ENCODE data around the gene NRG2.

The NRG2 gene

GRCh38 chr5:139903450-139903794 is 139.7 kb downstream of the NRG2 start:
- no peak for DNase-seq (ENCODE audit: low spot score)

GRCh38 chr5:139901986-139902385 is 141.1 kb downstream of the NRG2 start:
- DNase-seq (ENCODE audit: low spot score) = no peak

DNA sequence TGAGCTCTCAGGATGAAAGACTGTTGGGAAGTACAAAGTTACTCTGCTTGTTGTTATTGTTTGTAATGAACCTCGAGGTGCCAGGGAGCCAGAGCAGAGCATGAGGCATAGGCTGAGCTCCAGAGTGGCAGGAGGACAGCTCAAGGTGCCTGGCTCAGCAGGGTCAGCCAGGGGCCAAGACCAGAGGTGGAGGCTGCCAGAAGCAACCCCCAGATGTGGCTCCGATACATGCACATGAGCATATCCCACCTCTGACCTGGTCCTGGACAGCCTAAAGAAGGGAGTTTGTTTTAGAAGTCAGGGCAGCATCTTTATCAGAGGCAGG is 141.9 kb downstream of the NRG2 start:
- DNase-seq (ENCODE audit: low spot score) = no peak

GRCh38 chr5:139900546-139901250 is 142.4 kb downstream of the NRG2 start:
- no peak for DNase-seq (ENCODE audit: low spot score)

GRCh38 chr5:139898981-139899380 is 144.1 kb downstream of the NRG2 start:
- no peak for DNase-seq (ENCODE audit: low spot score)

DNA sequence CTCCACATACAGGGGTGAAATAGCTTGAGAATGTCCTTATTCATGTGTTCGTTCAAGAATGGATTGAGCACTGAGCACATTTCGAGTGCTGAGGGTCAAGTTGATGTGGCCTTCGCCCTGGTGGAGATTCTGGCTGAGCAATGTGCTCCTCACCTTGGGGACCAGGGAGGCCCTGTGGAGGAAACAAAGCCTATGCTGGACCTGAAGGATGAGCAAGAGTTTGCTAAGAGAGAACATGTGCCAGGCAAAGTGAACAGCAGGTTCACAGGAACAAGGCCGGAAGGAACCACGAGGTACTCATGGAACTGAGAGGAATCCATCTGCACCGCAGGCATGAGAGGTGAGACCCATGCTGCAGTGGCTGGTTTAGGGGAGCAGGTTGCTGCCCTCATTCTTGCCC is 145.1 kb downstream of the NRG2 start:
- no peak for DNase-seq (ENCODE audit: low spot score)

- no peak for DNase-seq (ENCODE audit: low spot score)
Measured at GRCh38 chr5:139897342-139897741, 145.8 kb downstream of the NRG2 start.

DNA sequence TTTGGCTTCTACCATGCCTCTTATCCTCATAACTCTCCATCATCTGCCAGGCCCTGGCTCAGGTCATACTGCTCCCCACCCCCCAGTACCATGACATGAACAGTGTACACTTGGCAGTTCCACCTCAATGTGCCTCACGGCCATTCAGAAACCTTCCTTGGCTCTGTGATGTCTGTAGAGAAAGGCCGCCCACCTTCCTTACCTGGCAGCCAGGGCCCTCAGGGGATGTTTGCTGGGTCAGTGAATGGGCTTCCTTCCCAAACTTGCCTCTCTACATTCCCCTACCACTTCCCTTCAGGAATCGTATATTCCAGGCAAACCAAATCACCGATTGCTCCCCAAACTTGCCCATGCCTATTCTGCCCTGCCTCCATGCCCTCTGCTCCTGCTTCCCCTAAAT is 146.4 kb downstream of the NRG2 start:
- no peak for DNase-seq (ENCODE audit: low spot score)

DNA sequence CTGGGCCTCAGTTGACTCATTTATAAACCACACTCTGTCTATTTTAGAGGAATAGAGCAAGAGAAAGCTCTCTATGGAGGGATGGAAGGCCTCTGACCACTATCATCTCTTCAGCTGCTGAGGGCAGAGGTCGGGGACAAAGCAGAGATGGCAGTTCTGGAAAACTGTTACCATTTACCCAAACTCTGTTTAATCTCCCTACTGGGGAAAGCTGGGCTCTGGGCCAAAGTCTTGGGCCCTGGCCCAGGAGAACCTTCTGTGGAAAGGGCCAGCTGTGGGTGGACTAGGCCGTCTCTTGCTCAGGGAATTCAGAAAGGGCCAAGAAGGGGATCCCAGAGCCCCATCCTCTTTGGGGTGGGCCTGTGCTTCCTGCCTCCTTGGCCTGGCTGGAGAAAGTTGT is 147.5 kb downstream of the NRG2 start:
- DNase-seq (ENCODE audit: low spot score) = no peak

- DNase-seq (ENCODE audit: low spot score) = no peak
Measured at GRCh38 chr5:139895046-139895445, 148.1 kb downstream of the NRG2 start.

DNA sequence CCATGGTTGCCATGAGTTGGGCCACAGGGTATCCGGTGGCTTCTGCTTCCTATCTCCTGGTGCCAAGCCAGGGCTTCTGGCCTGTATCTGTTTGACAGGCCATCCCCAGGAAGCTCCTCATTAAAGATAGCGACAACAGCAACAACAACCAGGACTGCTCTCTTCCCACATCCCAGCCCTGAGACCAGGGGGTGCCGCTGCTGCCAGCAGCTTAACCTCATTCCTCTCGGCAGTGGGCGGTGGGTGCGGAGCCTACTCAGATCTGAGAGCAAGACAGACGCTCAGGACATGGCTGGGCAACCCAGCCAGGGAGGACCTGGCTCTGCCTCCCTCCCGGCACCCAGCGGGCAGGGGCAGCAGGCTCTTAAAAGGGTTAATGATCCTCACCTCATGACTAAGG is 149.2 kb downstream of the NRG2 start:
- no peak for DNase-seq (ENCODE audit: low spot score)

GRCh38 chr5:139889410-139889809 is 153.7 kb downstream of the NRG2 start:
- no peak for DNase-seq (ENCODE audit: low spot score)

GRCh38 chr5:139888370-139888769 is 154.7 kb downstream of the NRG2 start:
- no peak for DNase-seq (ENCODE audit: low spot score)

DNA sequence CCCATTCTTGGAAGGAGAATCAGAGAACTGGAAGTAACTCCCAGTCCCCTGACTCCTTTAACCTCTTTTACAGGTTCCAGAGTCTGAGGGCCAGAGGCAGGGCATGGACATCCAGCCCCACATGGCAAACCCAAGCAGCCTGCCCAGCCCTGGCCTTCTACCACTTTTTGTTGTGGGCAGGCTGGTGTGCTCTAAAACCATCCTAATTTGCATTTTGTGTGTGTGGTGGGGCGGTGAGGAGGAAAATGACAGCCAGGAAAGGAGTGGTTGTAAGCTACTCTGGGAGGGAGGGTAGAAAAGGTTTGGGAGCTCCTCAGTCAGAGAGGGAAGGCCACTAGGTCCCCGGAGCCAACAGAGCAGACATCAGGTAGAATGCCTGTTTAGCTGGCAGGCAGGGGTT is 156.9 kb downstream of the NRG2 start:
- DNase-seq (ENCODE audit: low spot score) = no peak

DNA sequence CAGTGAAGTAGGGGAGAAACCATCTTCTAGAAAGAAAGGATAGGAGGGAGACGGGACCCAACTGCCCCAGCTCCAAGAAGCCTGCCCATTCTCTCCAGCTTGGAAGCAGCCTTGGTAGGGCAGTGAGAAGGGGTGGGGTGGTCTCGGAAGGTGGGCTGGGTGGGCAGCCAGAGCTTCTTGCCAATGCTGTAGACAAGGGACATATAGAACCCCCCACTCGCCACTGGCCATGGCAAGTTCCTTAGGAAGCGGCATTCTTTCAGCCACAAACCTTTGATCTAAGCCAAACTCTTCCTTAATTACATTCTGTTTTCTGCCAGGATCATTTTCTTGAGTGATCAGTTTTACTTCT is 157.3 kb downstream of the NRG2 start:
- DNase-seq (ENCODE audit: low spot score) = no peak

DNA sequence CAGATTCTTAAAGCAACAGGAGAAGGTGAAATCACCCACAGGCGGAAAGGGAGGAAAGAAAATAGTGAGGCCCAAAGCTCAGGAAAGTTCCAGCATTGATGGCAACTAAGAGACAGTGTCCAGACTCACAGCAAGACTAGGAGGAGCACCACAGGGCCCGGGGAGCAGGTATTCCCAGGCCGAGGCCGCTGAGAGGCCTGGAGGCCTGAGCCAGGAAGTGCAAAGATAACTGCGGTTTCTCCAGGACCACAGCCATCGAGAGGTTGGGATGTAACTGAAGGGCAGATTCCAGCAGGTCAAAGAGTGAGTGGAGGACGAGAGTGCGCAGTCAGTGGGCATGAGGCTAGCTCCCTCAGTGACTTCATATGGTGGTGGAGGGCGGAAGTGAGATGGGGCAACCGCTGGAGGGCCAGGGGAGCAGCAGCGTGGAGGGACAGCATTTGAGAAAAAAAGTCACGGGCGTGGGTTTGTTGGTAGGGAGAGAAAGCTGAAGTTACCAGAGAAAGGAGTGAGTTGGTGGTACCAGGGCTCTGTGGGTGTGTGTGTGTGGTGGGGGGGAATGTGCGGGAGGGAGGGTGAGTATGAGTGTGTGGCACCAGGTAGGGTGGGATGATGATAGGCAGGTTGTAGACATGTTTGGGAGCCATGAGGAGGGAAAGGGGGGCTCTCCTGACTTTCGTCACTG is 157.8 kb downstream of the NRG2 start:
- DNase-seq (ENCODE audit: low spot score) = no peak

DNA sequence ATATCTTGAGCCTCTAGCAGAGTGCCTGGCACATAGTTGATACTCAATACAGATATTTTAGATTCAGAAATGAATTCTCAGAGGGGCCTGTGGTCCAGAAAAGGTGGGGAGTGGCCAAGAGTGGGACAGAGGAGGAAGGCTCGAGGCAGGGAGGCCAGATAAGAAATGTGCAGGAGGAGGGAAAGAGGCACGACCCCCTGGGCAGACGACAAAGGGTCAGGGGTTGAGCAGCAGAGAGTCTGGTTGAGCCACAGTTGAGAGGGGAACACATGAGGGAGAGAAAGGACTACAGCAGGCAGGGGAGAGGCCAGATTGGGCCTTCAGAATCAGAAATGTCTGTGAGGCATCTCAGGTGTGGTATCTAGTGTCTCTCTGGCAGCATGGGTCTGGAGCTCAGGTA is 158.4 kb downstream of the NRG2 start:
- DNase-seq (ENCODE audit: low spot score) = no peak

DNA sequence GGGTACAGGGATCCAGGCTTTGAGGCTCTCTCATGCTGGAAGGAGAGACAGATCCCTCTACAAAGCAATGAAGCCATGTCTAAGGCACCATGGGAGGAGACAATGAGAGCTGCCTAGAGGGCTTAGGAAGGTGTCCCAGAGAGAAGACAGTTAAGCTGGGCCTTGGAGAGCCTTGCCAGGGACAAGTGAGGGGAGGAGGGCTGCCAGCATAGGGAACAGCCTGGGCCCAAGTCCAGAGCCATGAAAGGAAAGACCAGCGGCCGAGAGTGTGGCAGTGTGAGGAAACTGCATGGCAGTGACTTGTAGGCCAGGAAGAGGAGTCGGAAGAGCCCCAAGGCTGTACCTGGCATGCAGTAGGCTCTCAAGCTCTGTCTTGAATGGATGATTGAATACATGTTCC is 159.0 kb downstream of the NRG2 start:
- no peak for DNase-seq (ENCODE audit: low spot score)

DNA sequence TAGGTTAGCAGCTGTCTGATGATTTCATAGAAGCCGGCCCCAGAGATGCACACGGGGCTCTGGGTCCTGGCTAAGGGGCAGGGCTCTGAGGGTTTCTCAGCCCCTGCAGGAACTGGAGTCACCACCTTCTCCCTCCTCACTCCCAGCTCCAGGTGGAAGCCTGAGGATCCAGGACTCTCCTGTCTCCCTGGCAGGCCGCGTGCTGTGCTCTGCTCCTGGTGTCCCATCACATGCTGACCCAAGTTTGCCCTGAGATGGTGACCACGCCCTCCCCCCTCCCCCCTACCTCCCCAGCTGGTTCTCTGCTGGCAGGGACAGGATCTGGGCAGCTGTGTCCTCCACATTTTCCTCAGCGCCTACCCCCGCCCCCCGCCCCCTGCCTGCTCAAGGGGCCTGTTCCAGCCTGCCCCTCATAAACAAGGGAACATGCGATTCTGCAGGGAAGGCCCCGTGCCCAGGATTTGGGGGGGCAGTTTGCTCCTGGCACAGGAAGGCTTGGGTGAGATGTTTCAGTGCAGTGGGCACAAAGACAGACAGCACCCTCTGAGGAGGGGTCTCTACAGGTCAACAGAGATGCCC is 160.0 kb downstream of the NRG2 start:
- no peak for DNase-seq (ENCODE audit: low spot score)

DNA sequence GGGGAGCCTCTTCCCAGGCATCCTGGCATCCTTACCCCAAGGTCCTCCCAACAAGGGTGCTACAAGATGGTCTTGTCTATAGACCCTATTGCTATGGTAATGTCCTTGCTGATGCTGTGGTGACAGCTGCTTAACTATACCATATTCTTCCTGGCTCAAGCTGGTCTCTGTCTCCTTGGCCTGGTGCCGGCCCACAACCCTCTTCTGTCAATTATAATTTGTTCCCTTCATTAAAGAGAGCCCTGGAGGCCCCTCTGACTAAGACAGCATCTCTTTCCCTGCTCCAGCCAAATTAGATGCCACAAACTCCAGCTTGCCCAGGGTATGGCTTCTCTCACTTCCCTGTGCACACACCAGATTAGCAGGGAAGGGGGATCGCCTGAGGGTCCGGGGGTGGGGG is 160.8 kb downstream of the NRG2 start:
- DNase-seq (ENCODE audit: low spot score) = no peak

- DNase-seq (ENCODE audit: low spot score) = no peak
Measured at GRCh38 chr5:139881143-139881733, 161.9 kb downstream of the NRG2 start.

DNA sequence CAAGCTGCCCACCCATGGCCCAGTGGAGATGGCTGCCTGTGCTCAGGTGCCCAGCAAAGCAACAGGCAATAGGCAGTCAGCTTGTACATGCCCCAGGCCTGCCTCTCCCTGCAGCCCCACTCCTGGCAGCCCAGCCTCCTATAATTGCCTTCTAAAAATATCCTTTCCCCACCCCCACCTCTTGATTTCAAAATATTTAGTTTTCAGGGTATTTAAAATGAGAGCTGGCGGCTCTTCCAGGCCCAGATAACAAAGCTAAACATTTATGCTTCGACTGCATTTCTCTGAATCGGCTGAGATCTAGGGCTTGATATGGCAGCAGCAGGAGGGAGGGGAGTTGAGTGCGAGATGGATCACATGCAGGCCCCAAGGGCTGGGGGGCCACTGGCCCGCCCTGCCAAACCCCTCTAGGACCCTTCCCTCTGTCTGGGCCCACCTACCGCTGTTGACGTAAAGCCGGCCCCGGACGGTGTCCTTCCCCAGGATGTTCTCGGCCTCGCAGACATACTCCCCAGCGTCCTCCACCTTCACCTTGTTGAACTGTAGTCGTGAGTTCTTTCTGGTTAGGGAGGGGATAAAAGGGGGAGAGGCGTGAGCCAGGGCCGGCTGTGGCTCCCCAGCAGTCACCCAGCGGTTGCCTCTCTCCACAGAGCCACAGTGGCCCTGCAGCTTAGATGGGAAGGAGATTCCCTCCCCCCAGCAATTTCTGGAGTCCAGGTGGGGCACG is 162.5 kb downstream of the NRG2 start:
- no peak for DNase-seq (ENCODE audit: low spot score)

DNA sequence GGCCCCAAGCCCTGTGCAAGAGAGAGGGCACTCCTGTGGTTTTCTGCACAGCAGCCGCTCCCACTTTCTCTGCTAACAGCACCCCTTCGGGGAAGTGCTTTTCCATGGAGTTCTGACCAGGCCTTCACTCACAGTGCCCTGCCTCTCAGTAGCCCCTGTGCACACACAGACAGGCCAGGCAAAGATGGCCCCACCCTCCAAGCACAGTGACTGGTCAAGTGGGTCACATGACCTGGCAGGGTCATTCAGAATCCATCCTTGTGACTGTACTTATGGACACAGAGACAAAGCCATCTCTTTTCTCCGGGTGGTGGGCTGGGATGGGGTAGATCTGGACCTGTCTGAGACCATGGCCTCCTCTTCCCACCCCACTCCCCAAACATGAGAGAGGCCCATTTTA is 165.0 kb downstream of the NRG2 start:
- DNase-seq (ENCODE audit: low spot score) = no peak
